CD1c-positive myeloid dendritic cell (primary cell): ENCODE measurements around the gene EFCAB13.
A peak's percentile ranks its signal among the peaks of the same experiment; 100 is the strongest.

Experiments
- DNase-seq: peaks from one replicate; pipeline ENCODE4 v3.0.0-alpha.2; 2016; ENCODE audit errors: extremely low spot score

EFCAB13 gene

DNA sequence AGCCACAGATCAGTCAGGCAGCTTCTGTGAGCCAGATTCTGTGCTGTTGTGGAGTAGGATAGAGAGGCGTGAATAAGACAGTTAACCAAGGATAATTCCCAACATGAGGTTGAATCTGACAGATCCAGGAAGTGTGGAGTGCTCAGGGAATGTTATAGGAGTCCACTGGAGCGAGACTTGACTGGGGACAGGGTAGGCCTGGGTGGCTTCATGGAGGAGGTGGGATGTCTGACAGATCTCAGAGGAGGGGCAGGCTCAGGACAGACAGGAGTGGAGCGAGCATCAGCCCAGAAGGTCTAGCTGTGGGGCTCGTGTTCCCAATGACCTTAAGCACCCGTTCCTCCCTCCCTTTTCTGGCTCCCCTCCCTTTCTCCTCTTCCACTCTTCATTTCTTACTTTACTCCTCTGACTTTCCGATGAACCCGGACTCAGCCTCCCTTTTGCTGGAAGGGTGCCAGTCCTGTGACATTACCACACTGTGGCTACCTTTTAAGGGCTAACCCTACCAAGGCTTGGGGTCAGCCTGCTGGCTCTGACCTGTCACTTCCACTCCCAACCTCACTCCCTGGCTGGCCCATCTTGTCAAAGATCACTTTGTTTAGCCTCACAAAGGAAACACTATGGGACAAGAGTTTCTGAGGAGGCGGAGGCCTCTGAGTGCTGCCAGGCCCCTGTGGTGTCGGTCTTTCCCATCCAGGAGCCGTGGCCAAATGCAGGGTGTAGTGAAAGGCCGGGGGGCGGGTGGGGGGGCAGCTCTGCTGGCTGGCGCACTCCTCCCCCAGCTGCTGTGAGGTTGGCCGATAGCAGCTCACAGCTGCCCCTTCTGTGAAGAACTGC is 28.5 kb upstream of the EFCAB13 start:
- DNase-seq, result no peak

DNA sequence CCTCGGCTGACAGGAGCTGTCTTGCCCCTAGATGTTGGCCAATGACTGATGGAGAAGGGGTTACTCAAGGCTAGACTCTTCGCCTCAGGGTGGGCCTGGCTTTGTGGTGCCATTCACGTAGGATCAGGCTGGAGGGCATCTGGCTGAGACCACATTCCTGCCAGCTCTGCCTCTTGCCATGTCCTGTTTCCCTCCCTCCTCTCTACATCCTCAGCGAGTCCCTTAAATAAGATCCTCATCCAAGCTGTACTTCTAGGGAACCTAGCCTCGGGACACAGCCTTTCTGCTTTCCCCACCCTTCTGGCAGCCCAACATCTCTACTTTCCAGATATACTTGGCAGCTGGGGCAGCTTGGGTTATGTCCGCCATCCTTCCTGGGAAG is 27.9 kb upstream of the EFCAB13 start:
- DNase-seq, result no peak

DNA sequence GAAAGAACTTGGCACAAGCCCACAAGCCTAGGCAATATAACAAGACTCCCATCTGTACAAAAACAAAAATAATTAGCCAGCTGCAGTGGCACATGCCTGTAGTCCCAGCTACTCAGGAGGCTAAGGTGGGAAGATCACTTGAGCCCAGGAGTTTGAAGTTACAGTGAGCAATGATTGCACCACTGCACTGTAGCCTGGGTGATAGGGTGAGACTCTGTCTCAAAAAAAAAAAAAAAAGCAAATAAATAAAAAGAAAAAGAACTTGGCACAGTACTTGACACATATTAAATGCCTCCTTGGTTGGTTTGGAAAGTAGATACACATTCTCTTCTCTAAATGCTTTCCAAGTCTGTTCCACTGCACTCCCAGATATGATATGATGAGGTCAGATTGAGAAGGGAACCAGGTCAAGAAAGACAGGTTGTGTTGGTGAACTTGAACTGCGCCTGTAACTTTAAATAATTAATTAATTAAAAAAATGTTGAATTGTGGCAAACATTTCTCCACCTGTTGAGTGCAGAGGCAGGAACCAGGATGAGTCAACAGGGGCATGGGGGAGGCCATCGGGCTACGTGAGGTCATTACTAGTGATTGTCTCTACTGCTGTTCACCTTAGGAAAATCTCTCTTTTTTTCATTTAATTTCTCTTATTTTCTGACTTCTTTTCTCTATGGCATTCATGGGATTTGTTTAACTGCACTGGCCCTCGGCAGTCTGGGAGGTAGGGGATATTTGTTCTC is 25.9 kb upstream of the EFCAB13 start:
- DNase-seq, result no peak

DNA sequence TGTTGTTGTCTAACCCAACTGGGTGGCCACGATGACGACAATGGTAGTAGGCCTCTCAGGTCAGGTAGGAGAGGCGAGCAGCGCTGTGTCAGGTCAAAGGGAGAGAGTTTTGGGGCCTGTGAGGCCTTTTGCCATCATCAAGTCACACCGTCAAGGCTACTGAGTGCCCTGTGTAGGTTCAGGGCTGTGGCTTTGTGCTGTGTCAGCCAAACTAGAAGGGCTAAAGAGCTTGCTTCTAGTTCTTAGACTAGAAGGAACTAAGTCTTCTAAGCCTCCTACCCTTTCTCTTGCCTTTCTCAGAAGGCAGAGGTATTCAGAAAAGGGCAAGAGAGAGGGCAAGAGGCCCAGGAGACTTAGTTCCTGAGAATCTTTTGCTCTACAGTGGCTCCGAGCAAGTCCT is 25.0 kb upstream of the EFCAB13 start:
- no peak for DNase-seq

DNA sequence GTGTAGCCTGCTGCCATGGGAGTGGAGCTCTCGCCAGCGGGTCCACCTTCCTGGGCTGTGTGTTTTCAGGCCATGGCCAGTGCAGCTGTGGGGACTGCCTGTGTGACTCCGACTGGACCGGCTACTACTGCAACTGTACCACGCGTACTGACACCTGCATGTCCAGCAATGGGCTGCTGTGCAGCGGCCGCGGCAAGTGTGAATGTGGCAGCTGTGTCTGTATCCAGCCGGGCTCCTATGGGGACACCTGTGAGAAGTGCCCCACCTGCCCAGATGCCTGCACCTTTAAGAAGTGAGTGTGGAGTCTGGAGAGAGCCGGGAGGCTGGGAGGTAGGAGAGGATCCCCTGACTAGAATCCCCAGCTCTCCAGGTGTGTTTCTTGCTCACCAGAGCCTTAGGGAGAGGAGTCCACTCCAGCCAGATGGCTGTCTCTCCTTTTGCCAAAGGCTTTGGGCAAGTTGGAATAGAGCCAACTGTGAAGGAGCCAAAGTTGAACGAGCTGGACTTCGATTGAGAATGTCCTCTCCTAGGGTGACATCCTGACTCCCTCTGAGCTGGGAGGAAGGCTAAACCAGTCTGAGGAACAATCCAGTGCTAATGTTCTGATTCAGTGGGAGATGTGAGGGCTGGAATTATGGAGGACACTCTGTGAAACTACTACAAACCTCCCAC is 24.4 kb upstream of the EFCAB13 start:
- DNase-seq, result no peak

DNA sequence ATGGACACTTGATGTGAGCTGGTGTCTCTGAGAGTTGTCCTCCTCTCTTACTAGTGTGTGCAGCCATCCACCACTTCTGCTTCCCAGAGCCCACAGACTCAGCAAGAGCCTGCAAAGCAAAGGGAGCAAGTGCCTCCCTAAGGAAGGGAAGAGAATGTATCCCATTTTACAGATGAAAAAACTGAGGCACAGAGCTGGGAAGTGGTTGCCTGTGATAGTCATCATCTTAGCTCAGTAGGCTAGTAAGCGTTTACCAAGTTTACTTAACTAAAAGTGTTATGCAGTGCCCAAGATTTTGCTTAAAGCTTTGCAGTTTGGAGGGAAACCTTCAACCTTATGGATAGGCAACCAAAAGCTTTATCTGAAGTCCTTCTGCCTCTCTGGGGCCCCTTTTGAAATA is 23.0 kb upstream of the EFCAB13 start:
- DNase-seq, result no peak

DNA sequence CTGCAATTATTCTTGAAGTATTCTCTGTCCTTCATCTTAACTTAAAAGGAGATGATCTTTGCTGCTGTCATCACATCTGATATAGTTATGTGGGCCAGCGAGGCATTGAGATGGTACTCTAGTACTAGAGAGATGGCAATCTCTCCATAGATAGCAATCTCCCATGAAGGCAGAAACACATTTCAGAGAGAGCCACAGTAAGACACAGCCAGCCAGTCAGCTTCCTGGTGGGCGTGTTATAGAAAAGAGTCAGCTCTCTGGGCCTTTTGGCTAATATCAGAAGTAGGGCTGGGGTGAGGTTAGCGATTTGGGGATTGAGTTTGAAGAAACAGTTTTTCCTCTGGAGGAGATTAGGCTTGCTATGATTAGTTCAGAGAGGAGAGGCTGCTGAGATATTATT is 22.6 kb upstream of the EFCAB13 start:
- no peak for DNase-seq

DNA sequence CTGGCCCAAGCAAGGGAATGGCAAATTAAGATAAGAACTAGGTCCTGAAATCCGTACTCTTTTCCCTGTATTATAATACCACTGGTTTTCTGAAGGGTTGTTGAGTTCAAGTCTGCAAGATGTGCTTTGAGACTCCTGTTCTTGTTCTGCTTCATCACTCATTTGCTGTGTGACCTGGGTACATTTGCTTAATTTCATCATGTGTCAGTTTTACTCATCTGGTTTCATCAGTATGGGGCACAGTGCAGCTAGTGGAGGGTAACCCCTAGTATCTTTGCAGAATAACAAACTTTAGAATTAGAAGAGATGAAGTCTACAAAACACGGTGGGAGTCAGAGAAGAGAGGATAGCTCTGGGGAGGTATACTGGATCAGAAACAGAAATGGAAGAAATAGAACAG is 21.9 kb upstream of the EFCAB13 start:
- DNase-seq, result no peak

DNA sequence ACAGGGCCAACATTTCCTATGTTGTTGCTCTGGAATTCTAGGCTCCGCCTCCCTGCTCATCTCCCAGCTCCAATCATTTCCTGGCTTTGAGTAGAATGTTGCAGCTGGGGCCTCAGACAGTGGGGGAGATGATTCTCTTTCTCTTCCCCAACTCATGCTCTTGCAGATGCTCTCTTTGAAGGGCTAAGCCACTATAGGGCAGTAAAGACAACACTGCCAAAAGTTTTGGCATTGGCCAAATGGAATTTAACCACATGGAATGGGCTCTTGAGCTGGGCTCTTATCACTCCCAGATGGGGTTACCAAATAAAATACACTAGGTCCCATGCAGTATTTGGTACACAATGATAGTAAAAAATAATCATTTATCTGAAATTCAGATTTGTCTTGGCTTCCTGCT is 19.6 kb upstream of the EFCAB13 start:
- no peak for DNase-seq

DNA sequence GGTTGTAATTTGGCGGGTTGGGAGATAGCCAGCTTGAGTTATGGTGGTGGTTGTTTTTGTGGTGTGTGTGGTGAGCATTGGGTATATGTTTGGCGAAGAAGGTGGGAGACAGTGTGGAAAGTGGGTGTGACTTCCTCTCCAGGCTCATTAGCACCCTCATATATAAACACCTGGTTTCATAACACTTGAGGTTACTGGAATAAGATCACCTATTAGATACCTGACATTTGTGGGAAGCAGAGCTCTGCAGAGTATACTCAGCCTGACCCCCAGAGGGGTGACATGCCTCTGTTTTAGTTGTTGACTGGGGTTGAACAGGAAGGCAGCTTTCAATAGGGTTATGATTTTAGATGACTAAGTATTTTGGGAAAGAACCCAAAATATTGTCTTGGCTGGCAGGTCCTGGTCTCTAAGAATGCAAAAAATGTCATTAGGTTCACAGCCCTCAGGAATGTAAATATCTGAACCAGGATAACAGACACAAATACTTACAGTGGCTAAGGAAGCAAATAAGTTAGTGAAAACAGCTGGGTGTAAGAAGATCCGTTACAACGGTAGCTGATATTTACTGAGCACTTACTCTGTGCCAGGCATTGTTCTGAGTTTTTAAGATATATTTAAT is 18.3 kb upstream of the EFCAB13 start:
- no peak for DNase-seq

DNA sequence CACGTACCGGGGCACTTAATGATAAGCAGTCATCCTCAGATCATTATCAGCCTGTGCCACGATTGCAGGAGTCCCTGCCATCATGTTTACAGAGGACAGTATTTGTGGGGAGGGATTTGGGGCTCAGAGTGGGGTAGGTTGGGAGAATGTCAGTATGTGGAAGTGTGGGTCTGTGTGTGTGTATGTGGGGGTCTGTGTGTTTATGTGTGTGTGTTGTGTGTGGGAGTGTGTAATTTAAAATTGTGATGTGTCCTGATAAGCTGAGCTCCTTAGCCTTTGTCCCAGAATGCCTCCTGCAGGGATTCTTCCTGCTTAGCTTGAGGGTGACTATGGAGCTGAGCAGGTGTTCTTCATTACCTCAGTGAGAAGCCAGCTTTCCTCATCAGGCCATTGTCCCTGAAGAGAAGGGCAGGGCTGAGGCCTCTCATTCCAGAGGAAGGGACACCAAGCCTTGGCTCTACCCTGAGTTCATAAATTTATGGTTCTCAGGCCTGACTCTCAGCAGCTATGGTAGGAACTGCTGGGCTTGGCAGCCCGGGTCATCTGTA is 13.5 kb upstream of the EFCAB13 start:
- DNase-seq, result no peak

DNA sequence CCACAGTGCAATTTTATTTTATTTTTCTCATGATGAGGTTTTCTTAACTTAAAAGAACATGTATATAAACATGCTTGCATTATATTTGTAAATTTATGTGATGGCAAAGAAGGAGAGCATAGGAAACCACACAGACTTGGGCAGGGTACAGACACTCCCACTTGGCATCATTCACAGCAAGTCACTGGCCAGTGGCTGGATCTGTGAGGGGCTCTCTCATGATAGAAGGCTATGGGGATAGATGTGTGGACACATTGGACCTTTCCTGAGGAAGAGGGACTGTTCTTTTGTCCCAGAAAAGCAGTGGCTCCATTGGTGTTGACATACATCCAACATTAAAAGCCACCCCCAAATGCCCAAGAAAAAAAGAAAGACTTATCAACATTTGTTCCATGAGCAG is 12.3 kb upstream of the EFCAB13 start:
- DNase-seq, result no peak

DNA sequence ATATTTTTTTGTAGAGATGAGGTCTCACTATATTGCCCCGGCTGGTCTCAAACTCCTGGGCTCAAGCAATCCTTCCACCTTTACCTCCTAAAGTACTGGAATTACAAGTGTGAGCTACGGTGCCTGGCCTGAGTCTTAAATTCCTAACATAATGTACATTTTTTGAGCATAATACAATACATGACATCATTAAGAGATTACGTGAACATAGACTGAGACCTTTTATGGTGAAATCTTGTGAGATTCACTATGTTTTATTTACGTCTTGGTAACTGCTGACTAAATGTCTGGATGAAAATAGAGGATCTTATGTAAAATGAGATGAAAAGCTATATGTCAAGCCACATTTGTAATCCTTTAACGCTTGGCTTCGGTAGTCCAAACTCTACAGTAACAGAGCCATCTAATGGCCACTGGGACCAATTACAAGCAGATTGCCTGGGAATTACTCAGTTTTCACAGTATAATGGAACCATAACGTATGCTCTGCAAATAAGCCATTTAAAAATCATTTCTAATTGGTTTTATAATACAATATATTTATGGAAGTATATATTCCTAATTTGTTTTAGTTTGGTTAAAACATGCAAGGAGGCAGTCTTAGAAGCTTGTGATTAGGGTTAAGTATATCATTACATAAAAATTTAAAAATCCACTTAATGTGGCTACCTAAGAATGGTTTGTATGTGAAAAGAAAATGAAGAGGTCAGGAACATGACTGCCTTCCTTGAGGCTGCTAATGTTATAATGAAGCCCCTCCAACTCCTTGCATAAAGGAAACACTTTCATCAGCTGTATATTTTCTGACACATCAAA is 8.1 kb upstream of the EFCAB13 start:
- DNase-seq, result peak; percentile 81

DNA sequence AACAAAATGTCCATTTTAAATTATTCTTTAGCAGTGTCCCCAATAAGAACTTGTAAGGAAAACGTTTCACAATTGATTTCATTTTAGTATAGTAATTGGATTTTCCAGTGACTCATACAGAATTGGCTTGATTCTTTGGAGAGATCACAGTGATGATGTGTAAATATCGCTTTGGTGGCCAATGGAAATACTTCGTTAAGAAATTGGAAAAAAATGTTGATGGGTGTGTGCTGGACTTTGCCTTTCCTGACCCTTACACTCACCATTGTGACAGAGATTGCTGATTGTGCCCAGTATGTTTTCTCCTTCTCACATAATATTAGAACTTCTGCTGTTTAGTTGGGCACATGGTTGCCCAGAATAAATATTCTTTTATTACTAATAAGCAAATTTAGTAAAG is 7.4 kb upstream of the EFCAB13 start:
- no peak for DNase-seq

DNA sequence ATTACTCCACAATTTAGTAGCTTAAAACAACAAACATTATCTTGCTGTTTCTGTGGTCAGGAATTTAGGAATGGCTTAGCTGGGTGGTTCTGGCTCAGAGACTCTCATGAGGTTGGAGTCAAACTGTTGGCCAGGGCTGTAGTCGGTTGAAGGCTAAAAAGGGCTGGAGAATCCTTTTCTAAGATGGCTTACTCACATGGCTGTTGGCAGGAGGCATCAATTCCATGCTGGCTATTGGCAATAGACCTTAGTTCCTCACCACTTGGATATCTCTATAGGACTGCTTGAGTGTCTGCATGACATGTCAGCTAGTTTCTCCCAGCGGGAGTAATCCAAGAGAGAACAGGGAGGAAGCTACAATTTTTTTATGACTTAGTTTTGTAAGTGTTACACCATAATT is 6.6 kb upstream of the EFCAB13 start:
- DNase-seq, result no peak

DNA sequence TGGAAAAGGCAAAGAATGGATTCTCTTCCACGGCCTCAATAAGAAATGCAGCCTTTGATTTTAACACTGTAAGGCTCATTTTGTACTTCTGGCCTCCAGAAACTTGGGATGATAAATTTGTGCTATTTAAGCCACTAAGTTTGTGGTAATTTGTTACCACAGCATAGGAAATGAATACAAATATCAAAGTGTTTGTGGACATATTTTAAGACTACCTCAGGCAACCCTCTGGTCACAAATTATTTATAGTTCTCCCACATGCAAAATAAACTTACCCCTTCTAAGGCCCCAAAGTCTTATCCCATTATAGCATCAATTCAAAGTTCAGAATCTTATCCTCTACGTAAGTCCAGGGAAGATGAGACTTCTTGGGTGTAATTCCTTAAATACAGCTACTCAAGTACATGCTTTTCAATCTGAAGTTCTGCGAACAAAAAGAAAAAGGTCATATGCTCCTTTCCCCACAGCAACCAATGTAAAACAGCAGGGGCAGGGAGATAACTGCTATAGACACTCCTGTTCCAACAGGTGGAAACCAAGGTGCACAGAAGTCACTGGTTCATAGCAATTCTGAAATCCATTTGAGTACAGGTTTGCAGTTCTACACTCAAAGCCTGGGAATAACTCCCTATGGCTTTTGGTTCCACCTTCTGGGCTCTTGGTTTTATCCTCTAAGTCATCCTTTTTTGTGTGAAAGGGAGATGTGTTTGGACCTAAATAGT is 5.4 kb upstream of the EFCAB13 start:
- DNase-seq, result no peak

DNA sequence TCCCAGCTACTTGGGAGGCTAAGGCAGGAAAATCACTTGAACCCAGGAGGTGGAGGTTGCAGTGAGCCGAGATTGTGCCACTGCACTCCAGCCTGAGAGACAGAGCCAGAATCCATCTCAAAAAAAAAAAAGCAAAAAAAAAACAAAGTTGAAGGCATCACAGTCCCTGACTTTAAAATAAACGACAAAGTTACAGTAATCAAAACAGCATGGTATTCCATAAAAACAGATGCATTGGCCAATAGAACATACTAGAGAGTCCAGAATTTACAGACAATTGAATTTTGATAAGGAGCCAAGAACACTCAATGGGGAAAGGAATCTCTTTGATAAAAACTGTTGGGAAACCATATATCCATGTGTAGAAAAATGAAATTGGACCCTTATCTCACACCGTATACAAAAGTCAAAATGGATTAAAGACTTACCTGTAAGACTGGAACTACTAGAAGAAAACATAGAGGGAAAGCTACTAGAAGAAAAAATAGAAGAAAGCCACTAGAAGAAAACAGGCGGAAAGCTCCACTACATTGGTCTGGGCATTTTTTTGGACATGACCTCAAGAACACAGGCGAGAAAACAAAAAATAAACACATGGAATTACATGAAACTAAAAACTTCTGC is 2.8 kb upstream of the EFCAB13 start:
- DNase-seq, result no peak

DNA sequence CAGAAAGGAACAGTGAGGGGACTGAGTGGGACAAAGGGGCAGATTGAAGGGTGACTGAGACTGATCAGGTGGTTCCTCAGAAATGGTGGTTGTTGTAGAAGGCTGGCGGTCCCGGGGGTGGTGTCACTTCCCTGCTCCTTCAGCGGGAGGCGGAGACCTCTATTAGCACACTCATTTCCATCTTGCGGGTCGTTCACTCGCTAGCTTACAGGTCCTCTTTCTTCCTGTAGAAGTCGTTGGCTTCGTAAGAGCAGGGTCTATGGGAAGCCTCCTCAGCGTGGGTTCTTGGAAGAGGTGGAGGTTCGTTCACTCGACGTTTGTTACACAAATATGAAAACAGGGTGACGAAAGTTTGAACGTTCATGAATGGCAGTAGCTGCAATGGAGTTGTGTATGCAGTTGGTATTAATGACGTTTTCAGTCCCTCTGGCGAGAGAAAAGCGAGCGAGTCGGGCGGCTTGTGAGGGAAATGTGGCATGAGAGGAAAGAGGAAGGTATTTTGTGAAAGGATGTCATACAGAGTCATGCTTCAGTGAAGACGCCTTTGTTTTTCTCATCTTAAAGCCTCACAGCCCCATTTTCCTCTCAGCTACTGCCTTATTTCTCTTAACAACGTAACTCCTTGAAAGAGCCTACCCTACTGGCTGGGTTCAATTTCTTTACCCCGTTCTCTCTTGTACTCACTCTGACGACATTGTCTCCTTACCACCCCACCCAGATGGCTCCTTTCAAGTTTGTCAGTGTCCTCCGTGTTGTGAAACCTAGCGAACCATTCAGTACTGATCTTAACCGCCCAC is 667 bp downstream of the EFCAB13 start:
- DNase-seq, result peak; percentile 89

DNA sequence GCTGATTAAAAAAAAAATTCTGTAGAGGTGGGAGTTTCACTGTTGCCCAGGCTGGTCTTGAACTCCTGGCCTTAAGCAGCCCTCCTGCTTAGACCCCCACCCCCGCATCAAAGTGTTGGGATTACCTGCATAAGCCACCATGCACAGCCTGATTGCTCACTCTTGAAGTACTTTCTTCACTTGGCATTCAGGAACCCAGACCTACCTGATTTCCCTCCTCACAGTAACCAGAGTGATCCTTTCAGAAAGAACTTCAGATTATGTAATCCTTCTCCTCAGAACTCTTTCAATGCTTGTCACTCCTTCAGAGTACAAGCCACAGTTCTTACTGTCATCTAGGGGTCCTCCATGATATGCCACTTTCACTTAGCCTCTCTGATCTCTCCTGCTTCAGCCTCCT is 1.4 kb downstream of the EFCAB13 start:
- DNase-seq, result no peak
